Measurements from ENCODE around the gene HNF4A.

HNF4A gene

GRCh38 chr20:44392776-44393607, 37.5 kb downstream of the HNF4A start:
- DNase-seq (ENCODE audit: low spot score): no peak

DNA sequence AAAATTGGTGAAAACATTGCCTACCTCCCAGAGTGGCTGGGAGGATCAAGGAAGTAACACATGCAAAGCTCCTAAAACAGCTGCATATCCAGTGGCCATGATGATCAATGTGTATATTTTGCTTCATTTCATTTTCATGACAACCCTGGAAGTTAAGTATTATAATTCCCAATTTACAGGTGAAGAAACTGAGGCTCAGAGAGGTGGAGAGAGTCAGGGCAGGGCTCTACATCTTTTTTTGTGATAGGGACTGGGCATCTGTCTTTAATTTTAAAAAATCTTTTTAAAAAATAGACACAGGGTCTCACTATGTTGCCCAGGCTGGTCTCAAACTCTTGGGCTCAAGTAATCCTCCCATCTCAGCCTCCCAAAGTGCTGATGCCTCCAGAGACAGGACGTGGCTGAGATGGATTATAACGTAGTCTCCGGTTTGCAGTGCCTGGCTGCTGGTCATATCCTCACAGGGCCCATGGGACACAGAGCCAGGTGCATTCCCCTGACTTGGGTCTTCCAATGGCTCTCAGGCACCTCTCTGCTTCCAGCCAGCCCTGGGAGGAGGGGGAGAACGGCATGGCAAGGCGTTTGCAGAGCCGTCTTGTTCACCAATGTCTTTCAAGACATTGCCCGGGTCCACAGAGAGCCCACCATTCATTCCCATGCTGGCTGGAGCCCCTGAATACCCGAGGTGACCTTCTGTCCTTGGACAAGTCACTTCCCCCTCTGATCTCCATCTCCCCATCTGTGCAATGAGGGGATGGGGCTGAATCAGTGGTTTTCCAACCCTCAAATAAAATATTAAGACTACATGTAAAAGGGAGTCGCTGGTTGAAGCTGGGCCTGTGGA, 38.3 kb downstream of the HNF4A start:
- no peak for DNase-seq (ENCODE audit: low spot score)

GRCh38 chr20:44394452-44394701, 38.9 kb downstream of the HNF4A start:
- DNase-seq (ENCODE audit: low spot score): no peak

GRCh38 chr20:44394702-44395460, 39.4 kb downstream of the HNF4A start:
- DNase-seq (ENCODE audit: low spot score): no peak

GRCh38 chr20:44395461-44396340, 40.2 kb downstream of the HNF4A start:
- no peak for DNase-seq (ENCODE audit: low spot score)

- no peak for DNase-seq (ENCODE audit: low spot score)
These were observed 41.1 kb downstream of the HNF4A start for GRCh38 chr20:44396369-44397130.

GRCh38 chr20:44398335-44398734, 42.8 kb downstream of the HNF4A start:
- no peak for DNase-seq (ENCODE audit: low spot score)

DNA sequence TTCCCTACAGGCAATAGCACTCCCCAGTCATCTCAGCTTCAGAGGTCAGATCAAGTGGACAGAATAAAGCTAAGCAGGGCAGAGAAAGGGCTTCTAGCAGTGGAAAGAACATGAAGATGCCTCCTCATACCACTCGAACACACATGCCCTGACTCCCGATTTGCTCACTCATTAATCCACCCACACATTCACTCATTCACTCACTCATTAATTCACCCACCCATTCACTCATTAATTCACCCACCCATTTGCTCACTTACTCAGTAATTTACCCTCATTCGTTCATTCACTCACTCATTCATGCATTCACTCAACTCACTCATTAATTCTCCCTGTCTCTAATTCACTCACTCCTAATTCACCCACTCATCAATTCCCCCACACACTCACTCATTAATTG, 43.9 kb downstream of the HNF4A start:
- DNase-seq (ENCODE audit: low spot score): no peak

DNA sequence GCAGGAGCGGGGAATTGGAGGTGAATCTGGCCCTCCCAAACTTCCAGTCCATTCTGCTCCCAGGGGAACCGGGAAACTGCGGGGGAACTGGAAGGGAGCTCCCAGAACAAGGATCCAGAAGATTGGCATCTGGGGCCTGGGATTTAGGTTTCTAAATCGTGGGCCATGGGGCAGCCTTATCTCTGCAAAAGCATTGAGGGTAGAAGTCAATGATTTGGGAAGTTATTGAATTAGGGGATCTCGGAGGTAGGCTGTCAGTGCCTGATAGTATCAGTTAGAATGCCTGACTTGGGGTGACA, 45.1 kb downstream of the HNF4A start:
- DNase-seq (ENCODE audit: low spot score): no peak

GRCh38 chr20:44400970-44401769, 45.7 kb downstream of the HNF4A start:
- no peak for DNase-seq (ENCODE audit: low spot score)

GRCh38 chr20:44401770-44402390, 46.4 kb downstream of the HNF4A start:
- DNase-seq (ENCODE audit: low spot score): no peak

DNA sequence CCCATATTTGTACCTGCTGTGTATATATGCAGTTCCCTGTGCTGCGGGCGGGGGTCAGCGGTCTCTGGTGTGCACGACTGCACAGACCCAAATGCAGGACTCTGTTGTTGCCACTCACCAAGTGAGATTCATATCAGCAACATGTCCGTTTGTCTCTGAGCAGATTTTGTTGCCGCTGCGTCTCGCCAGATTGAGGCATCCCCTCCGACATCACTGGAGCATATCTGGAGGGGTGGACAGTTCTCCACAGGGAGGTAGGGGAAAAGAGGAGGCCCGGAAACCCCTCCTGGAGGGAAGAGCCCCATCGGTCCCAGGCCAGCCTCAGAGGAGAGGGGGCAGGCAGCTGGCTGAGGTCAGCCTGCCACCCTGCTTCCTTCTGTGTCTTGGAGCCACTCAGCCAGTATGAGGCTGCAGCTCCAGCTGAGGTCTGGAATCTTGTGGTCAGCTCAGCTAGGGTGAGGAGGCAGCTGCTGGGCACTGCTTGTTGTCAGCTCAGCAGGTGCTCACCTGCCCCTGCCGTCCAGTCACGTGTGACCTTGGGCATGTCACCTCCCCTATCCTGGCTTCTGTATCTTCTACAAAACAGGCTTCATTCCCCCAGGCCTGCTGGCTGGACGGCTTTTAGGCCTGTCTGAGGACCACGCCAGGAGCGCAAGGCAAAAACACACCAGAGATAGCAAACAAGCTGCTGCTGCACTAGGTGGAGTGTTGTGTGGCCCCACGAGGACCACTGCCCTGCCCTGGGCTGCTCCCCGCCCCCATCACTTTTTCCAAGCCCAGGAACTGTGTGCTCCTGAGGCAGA, 47.1 kb downstream of the HNF4A start:
- DNase-seq (ENCODE audit: low spot score): no peak

DNA sequence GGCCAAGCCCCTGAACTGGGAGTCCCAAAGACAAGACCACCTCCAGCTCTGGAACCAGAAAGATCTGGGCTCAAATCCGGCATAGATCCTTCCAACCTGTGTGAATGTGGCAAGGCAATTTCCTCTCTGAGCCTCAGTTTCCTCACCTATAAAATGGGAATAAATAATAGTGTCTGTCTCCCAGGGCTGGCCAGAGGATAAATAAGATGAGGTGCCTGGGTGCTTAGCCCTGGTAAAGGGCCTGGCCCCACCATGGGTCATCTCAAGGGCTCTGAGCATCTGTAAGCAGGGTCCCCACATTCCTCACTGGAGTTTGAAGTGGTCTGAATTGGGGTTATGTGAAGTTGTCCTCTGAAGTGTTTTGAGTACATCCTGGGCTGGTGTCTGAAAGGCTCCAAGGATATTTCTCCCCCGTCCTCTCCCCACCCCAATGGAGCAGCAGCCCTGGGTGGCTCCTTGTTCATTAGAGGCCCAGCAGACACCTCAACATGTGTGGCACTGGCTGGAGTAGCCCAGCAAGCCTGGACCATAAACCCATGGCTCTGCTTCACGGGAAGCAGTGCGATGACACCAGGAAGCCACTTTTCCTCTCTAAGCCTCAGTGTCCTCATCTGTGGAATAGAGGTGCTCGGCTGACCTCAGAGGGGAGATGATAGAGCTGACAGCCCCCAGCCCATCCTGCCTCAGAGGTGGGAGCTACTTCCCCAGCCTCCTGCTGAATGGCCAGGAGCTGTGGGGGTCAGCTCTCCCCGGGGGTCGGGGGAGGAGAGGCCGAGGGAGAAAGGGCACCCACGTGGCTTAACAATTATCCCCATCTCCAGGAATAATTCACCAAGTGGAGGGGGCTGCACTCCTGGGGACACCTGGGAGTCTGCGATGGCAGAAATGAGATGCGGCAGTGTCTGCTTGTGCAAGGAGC, 48.0 kb downstream of the HNF4A start:
- DNase-seq (ENCODE audit: low spot score): no peak

GRCh38 chr20:44404204-44405181, 49.0 kb downstream of the HNF4A start:
- DNase-seq (ENCODE audit: low spot score): no peak

GRCh38 chr20:44405257-44405656, 49.8 kb downstream of the HNF4A start:
- DNase-seq (ENCODE audit: low spot score): no peak

- no peak for DNase-seq (ENCODE audit: low spot score)
These were observed 50.5 kb downstream of the HNF4A start for GRCh38 chr20:44405785-44406571.

Measured in ecto neural progenitor cell (in vitro differentiated cells).